Keratinocyte (primary cell): Measurements from ENCODE around the gene MCOLN2. TPM values are rescaled to one million over a fixed set of nuclear protein-coding genes. Genes with fewer than 3 reads are reported as not detected.

Experiments
- DNase-seq: peaks from one replicate; pipeline ENCODE4 v3.0.0-alpha.2; 2011; ENCODE audit warnings: low read depth, missing footprints, low spot score
- FAIRE-seq: peaks from 2 replicates; lab custom pipeline; 2011; peaks lifted over from hg19 to GRCh38; lab: Jason Lieb, UNC
- H2AFZ ChIP-seq: 2 replicates; pipeline ENCODE4 v1.6.0; 2012; ENCODE audit warnings: low read length, control low read depth, inconsistent platforms; ENCODE audit not compliant: control insufficient read depth
- H3K27ac ChIP-seq: 2 replicates; pipeline ENCODE4 v1.5.1; 2011; ENCODE audit warnings: low read length; ENCODE audit not compliant: control insufficient read depth, insufficient read depth
- H3K27me3 ChIP-seq: 3 replicates; pipeline ENCODE4 v1.6.0; 2011; ENCODE audit warnings: low read length; ENCODE audit not compliant: control insufficient read depth, insufficient read depth; ENCODE audit errors: extremely low read depth
- H3K36me3 ChIP-seq, 2 experiments: 2 replicates in 1 of 2; 3 replicates in 1 of 2; pipeline ENCODE4 v1.5.1; 2011; ENCODE audit warnings: low read length in 2 of 2, mild to moderate bottlenecking in 1 of 2; ENCODE audit not compliant: control insufficient read depth in 2 of 2, insufficient read depth in 2 of 2; ENCODE audit errors: extremely low read depth in 1 of 2
- H3K4me1 ChIP-seq: 3 replicates; pipeline ENCODE4 v1.5.1; 2011; ENCODE audit warnings: low read length; ENCODE audit not compliant: control insufficient read depth, insufficient read depth; ENCODE audit errors: extremely low read depth
- H3K4me2 ChIP-seq: 3 replicates; pipeline ENCODE4 v1.6.0; 2011; ENCODE audit warnings: low read depth, low read length; ENCODE audit not compliant: control insufficient read depth, insufficient read depth; ENCODE audit errors: extremely low read depth
- H3K4me3 ChIP-seq, 3 experiments: fragments of 200-600 bp in 1 of 3; sonication (generic) in 1 of 3; 2 replicates in 2 of 3; 3 replicates in 1 of 3; pipeline ENCODE4 v1.5.1; 2011 to 2016; ENCODE audit warnings: low read length in 3 of 3, mild to moderate bottlenecking in 3 of 3, control low read depth in 2 of 3, inconsistent platforms in 1 of 3, low read depth in 1 of 3, mixed read lengths in 1 of 3, mixed run types in 1 of 3, moderate library complexity in 1 of 3; ENCODE audit not compliant: control insufficient read depth in 2 of 3, insufficient read depth in 2 of 3; ENCODE audit errors: extremely low read depth in 1 of 3
- H3K79me2 ChIP-seq: 2 replicates; pipeline ENCODE4 v1.6.0; 2012; ENCODE audit warnings: low read length; ENCODE audit not compliant: control insufficient read depth, insufficient read depth
- H3K9ac ChIP-seq: 3 replicates; pipeline ENCODE4 v1.6.0; 2011; ENCODE audit warnings: low read length; ENCODE audit not compliant: control insufficient read depth, insufficient read depth; ENCODE audit errors: extremely low read depth
- H3K9me1 ChIP-seq: 3 replicates; pipeline ENCODE4 v1.6.0; 2011; ENCODE audit warnings: low read length; ENCODE audit not compliant: control insufficient read depth, insufficient read depth; ENCODE audit errors: extremely low read depth
- H3K9me3 ChIP-seq: 2 replicates; pipeline ENCODE4 v1.5.1; 2012; ENCODE audit warnings: low read depth, low read length; ENCODE audit not compliant: control insufficient read depth
- H4K20me1 ChIP-seq: 3 replicates; pipeline ENCODE4 v1.6.0; 2011; ENCODE audit warnings: low read length; ENCODE audit not compliant: control insufficient read depth, insufficient read depth; ENCODE audit errors: extremely low read depth
- CTCF ChIP-seq, 3 experiments: IDR thresholded peaks in 1 of 3; conservative IDR thresholded peaks in 1 of 3; optimal IDR thresholded peaks in 1 of 3; 2 replicates in 2 of 3; 3 replicates in 1 of 3; pipeline versions ENCODE3 to v1.5.1; 2011; ENCODE audit warnings: low read length in 3 of 3, mild to moderate bottlenecking in 3 of 3, moderate library complexity in 2 of 3, control low read depth in 1 of 3, inconsistent platforms in 1 of 3; ENCODE audit not compliant: insufficient read depth in 2 of 3; ENCODE audit errors: extremely low read depth in 1 of 3
- EZH2 ChIP-seq: IDR thresholded peaks from one replicate; pipeline ENCODE4 v1.6.1; 2012; ENCODE audit warnings: inconsistent platforms, mild to moderate bottlenecking, low read length, moderate library complexity
- dilution Hi-C: fragments of 300-500 bp; cut with MboI; formaldehyde crosslinking; loops from one replicate; pipeline ENCODE4 v1.7.0; 2020; ENCODE audit warnings: low sequenced_read_pairs; ENCODE audit not compliant: extremely low pct_ligation_motif_present
- polyA plus RNA-seq, 5 experiments: library from polyadenylated mRNA; depleted of rRNA in 3 of 5; stranded (reverse) in 3 of 5; stranded (forward) in 1 of 5; unstranded in 1 of 5; fragments of >200 nt; gene quantifications; 1 replicate in 1 of 5; 2 replicates in 3 of 5; 3 replicates in 1 of 5; pipeline versions ENCODE4 v1.2.1 to v1.2.3, GENCODE V29; 2011 to 2012; ENCODE audit warnings: missing spikeins in 2 of 5, low read depth in 1 of 5, low replicate concordance in 1 of 5

The MCOLN2 gene
- polyA plus RNA-seq, 1 donor (not counting 4 experiments of a cell fraction or from before 2014, with no cell fraction given) = 0.14 TPM

GRCh38 chr1:84946631-84947030 is 50.3 kb downstream of the MCOLN2 start:
- H3K9me3 ChIP-seq = no peaks in the 10 kb centered on the region
- no peaks in the 10 kb centered on the region for H3K79me2 ChIP-seq
- H3K4me3 ChIP-seq = no peak overlapping the region
- no peaks in the 10 kb centered on the region for H4K20me1 ChIP-seq
- H3K4me1 ChIP-seq = peaks cover 19% of the 10 kb centered on the region
- no peaks in the 10 kb centered on the region for H3K36me3 ChIP-seq
- H3K27ac ChIP-seq = no peak overlapping the region
- no peak for TF ChIP-seq CTCF (optimal IDR thresholded peaks at IDR 0.05 in 1 of 3, IDR thresholded peaks at IDR 0.05 in 1 of 3, conservative IDR thresholded peaks at IDR 0.05 in 1 of 3; ENCODE audit: extremely low read depth in 1 of 3, insufficient read depth in 2 of 3, low read length in 3 of 3)
- no peak for TF ChIP-seq EZH2
- dilution Hi-C loops = no loop called here
- DNase-seq (no peak), FAIRE-seq (no peak)
- H3K9ac ChIP-seq = no peak overlapping the region
- no peaks in the 10 kb centered on the region for H3K9me1 ChIP-seq
- H2AFZ ChIP-seq = no peak overlapping the region
- H3K4me2 ChIP-seq = no peak overlapping the region
- H3K27me3 ChIP-seq = no peaks in the 10 kb centered on the region

GRCh38 chr1:84944767-84945486 is 52.0 kb downstream of the MCOLN2 start:
- Histone ChIP-seq H3K9ac (peak overlapping the region; percentile 42), H3K36me3 (no peaks in the 10 kb centered on the region), H2AFZ (peak overlapping the region; percentile 87), H3K4me3 (peak overlapping the region in 2 of 3 experiments; percentile 32 to 46), H3K79me2 (no peaks in the 10 kb centered on the region), H3K4me1 (peaks cover 30% of the 10 kb centered on the region), H3K4me2 (peak overlapping the region; percentile 83), H3K27me3 (no peaks in the 10 kb centered on the region), H3K9me1 (no peaks in the 10 kb centered on the region), H4K20me1 (no peaks in the 10 kb centered on the region), H3K27ac (peak overlapping the region; percentile 53), H3K9me3 (no peaks in the 10 kb centered on the region)
- TF ChIP-seq EZH2 = no peak
- peak; percentile 63 to 85 (median 83) for TF ChIP-seq CTCF (optimal IDR thresholded peaks at IDR 0.05 in 1 of 3, IDR thresholded peaks at IDR 0.05 in 1 of 3, conservative IDR thresholded peaks at IDR 0.05 in 1 of 3; ENCODE audit: extremely low read depth in 1 of 3, insufficient read depth in 2 of 3, low read length in 3 of 3)
- DNase-seq (peak; percentile 67), FAIRE-seq (peak; percentile 79)
- dilution Hi-C loops = no loop called here
